ENCODE measurements around the gene HDAC5. TPM values are rescaled to one million over a fixed set of nuclear protein-coding genes. Genes with fewer than 3 reads are reported as not detected.
"Not testable (repeated sequence)": the region's sequence is repeated elsewhere in the genome, so short reads cannot be mapped to it uniquely, and the experiment has no call there.

Gene HDAC5
- total RNA-seq, 1 experiment from 2014 or later = 11.5 TPM

- POLR2A ChIA-PET = no interaction called here
- TF ChIP-seq REST (IDR thresholded peaks at IDR 0.05; ENCODE audit: insufficient read depth in 1 of 2, low read depth in 2 of 2, low read length in 1 of 2) (no peak), POLR2AphosphoS5 (IDR thresholded peaks at IDR 0.05; ENCODE audit: low read depth, low read length) (no peak), CTCF (IDR thresholded peaks at IDR 0.05) (no peak), TCF7L2 (IDR thresholded peaks at IDR 0.05; ENCODE audit: low read depth, low read length) (no peak), SIN3A (IDR thresholded peaks at IDR 0.05; ENCODE audit: borderline replicate concordance, insufficient read depth, low read depth, low read length) (no peak)
- CTCF ChIA-PET = no interaction called here
- Histone ChIP-seq H3K27ac (ENCODE audit: low read length) (no peak overlapping the region), H3K4me1 (ENCODE audit: control insufficient read depth, insufficient read depth, low read length) (no peaks in the 10 kb centered on the region), H3K9me3 (ENCODE audit: control insufficient read depth, insufficient read depth, low read depth, low read length) (no peaks in the 10 kb centered on the region), H3K36me3 (ENCODE audit: control insufficient read depth, insufficient read depth, low read length) (no peaks in the 10 kb centered on the region), H3K4me3 (ENCODE audit: low read depth in 2 of 2, low read length in 2 of 2) (no peak overlapping the region), H3K27me3 (ENCODE audit: control insufficient read depth, insufficient read depth, low read length) (no peaks in the 10 kb centered on the region)
- intact Hi-C loops (cut with micrococcal nuclease; ENCODE audit: unreplicated experiment) = no loop called here
- DNase-seq (ENCODE audit: low read depth, low spot score) = no peak
- no TSS peak for BruUV-seq (replicated peaks)
- ATAC-seq = no peak
- in situ Hi-C loops (cut with HindIII; ENCODE audit: low pct_unique_long_range_greater_than_20kb, low sequenced_read_pairs) = no loop called here
Observed at GRCh38 chr17:44152875-44153274, 29.4 kb upstream of the HDAC5 start.

- no peak for ATAC-seq
- no TSS peak for BruUV-seq (replicated peaks)
- H3K36me3 ChIP-seq (ENCODE audit: control insufficient read depth, insufficient read depth, low read length) = no peaks in the 10 kb centered on the region
- TF ChIP-seq REST (IDR thresholded peaks at IDR 0.05; ENCODE audit: insufficient read depth in 1 of 2, low read depth in 2 of 2, low read length in 1 of 2) (no peak), TCF7L2 (IDR thresholded peaks at IDR 0.05; ENCODE audit: low read depth, low read length) (no peak), CTCF (IDR thresholded peaks at IDR 0.05) (no peak), SIN3A (IDR thresholded peaks at IDR 0.05; ENCODE audit: borderline replicate concordance, insufficient read depth, low read depth, low read length) (no peak), POLR2AphosphoS5 (IDR thresholded peaks at IDR 0.05; ENCODE audit: low read depth, low read length) (no peak)
- no peaks in the 10 kb centered on the region for H3K9me3 ChIP-seq (ENCODE audit: control insufficient read depth, insufficient read depth, low read depth, low read length)
- in situ Hi-C loops (cut with HindIII; ENCODE audit: low pct_unique_long_range_greater_than_20kb, low sequenced_read_pairs) (no loop called here), intact Hi-C loops (cut with micrococcal nuclease; ENCODE audit: unreplicated experiment) (no loop called here)
- H3K27ac ChIP-seq (ENCODE audit: low read length) = no peak overlapping the region
- DNase-seq (ENCODE audit: low read depth, low spot score) = no peak
- H3K4me1 ChIP-seq (ENCODE audit: control insufficient read depth, insufficient read depth, low read length) = no peaks in the 10 kb centered on the region
- ChIA-PET CTCF (interaction anchor here (0.7 to 1.6 kb wide), 2 partner anchors 15 to 34 kb away, joined by 3 to 6 read pairs; no protein-coding TSS in a partner anchor), POLR2A (no interaction called here)
- no peaks in the 10 kb centered on the region for H3K27me3 ChIP-seq (ENCODE audit: control insufficient read depth, insufficient read depth, low read length)
- H3K4me3 ChIP-seq (ENCODE audit: low read depth in 2 of 2, low read length in 2 of 2) = no peak overlapping the region
Observed at GRCh38 chr17:44149750-44150329, 26.4 kb upstream of the HDAC5 start.

GRCh38 chr17:44149066-44149465, 25.6 kb upstream of the HDAC5 start:
- ATAC-seq; H3K36me3 ChIP-seq (ENCODE audit: control insufficient read depth, insufficient read depth, low read length); BruUV-seq (replicated peaks); H3K9me3 ChIP-seq (ENCODE audit: control insufficient read depth, insufficient read depth, low read depth, low read length); H3K4me3 ChIP-seq (ENCODE audit: low read depth in 2 of 2, low read length in 2 of 2); H3K4me1 ChIP-seq (ENCODE audit: control insufficient read depth, insufficient read depth, low read length); H3K27me3 ChIP-seq (ENCODE audit: control insufficient read depth, insufficient read depth, low read length); H3K27ac ChIP-seq (ENCODE audit: low read length); in situ Hi-C loops (cut with HindIII; ENCODE audit: low pct_unique_long_range_greater_than_20kb, low sequenced_read_pairs); intact Hi-C loops (cut with micrococcal nuclease; ENCODE audit: unreplicated experiment); CTCF ChIA-PET; DNase-seq (ENCODE audit: low read depth, low spot score): not testable (repeated sequence)
- POLR2A ChIA-PET = interaction anchor here (0.6 kb wide), 1 partner anchor 16 kb away, joined by 10 read pairs; no protein-coding TSS in a partner anchor
